Testis (tissue), 3 donors: ENCODE results near the gene RPS15. TPM values are rescaled to one million over a fixed set of nuclear protein-coding genes. Genes with fewer than 3 reads are reported as not detected.
"Not testable (repeated sequence)": the region's sequence is repeated elsewhere in the genome, so short reads cannot be mapped to it uniquely, and the experiment has no call there.

Experiments
- DNase-seq: peaks from one replicate; pipeline ENCODE4 v3.0.0-alpha.2; 2019
- H3K27ac ChIP-seq, 2 donors: fragments of 200-600 bp; sonication (generic); one replicate each; pipeline ENCODE4 v1.5.1; 2019
- H3K27me3 ChIP-seq: fragments of 200-600 bp; sonication (generic); one replicate; pipeline ENCODE4 v1.5.1; 2019
- H3K36me3 ChIP-seq: fragments of 200-600 bp; sonication (generic); one replicate; pipeline ENCODE4 v1.5.1; 2017; ENCODE audit warnings: low read depth; ENCODE audit errors: missing control alignments
- H3K4me1 ChIP-seq: fragments of 200-600 bp; sonication (generic); one replicate; pipeline ENCODE4 v1.5.1; 2019
- H3K4me3 ChIP-seq, 2 donors: fragments of 200-600 bp; sonication (generic); one replicate each; pipeline ENCODE4 v1.5.1; 2017 to 2019
- H3K9me3 ChIP-seq: fragments of 200-600 bp; sonication (generic); one replicate; pipeline ENCODE4 v1.5.1; 2017
- POLR2A ChIP-seq: fragments of 450-650 bp; IDR thresholded peaks from one replicate; pipeline ENCODE4 v1.6.1; 2017; ENCODE audit warnings: antibody characterized with exemption, mild to moderate bottlenecking, moderate library complexity
- WGBS, 2 donors: methylation state at CpG; one replicate each; pipeline ENCODE4 v1.1.5; 2018; 5-methylcytosine and 5-hydroxymethylcytosine counted together
- intact Hi-C: fragments of 100-400 bp; cut with DNase I; formaldehyde crosslinking; loops from one replicate; pipeline ENCODE4 v1.15.1; 2023; ENCODE audit warnings: low total_unique reads
- polyA plus RNA-seq: library from polyadenylated mRNA; stranded (reverse); fragments of 350-450 nt; fragmentation: Illumina TruSeq; extraction: RNeasy Lipid Tissue Mini Kit (QIAGEN cat#74804); gene quantifications from one replicate; pipeline ENCODE4 v1.2.3, GENCODE V29; 2014; ENCODE audit warnings: low read depth, low replicate concordance; ENCODE audit not compliant: insufficient read depth
- total RNA-seq, 2 donors: library from RNA; depleted of rRNA; stranded (reverse); fragments of >200 nt; gene quantifications; one replicate each; pipeline ENCODE4 v1.2.3, GENCODE V29; 2016
- TF ChIP-seq, protein P1 (sequence below), 3 experiments: fragments of 450-650 bp in 2 of 3; fragments of 200-600 bp in 1 of 3; sonication (generic) in 1 of 3; IDR thresholded peaks; one replicate each; pipeline ENCODE4 v1.5.1; 2016 to 2019; ENCODE audit warnings: antibody characterized with exemption in 3 of 3, mild to moderate bottlenecking in 2 of 3, moderate library complexity in 1 of 3

RPS15 gene
- total and polyA plus RNA-seq, 3 donors from 2014 or later = 768 to 1,750 (median 1,248) TPM

GRCh38 chr19:1434040-1434366 is 4.2 kb upstream of the RPS15 start:
- Histone ChIP-seq H3K9me3 (no peaks in the 10 kb centered on the region), H3K27me3 (no peaks in the 10 kb centered on the region), H3K36me3 (no peaks in the 10 kb centered on the region), H3K4me3 (no peak overlapping the region), H3K27ac (no peak overlapping the region), H3K4me1 (peaks cover 13% of the 10 kb centered on the region)
- TF ChIP-seq, protein P1, sequence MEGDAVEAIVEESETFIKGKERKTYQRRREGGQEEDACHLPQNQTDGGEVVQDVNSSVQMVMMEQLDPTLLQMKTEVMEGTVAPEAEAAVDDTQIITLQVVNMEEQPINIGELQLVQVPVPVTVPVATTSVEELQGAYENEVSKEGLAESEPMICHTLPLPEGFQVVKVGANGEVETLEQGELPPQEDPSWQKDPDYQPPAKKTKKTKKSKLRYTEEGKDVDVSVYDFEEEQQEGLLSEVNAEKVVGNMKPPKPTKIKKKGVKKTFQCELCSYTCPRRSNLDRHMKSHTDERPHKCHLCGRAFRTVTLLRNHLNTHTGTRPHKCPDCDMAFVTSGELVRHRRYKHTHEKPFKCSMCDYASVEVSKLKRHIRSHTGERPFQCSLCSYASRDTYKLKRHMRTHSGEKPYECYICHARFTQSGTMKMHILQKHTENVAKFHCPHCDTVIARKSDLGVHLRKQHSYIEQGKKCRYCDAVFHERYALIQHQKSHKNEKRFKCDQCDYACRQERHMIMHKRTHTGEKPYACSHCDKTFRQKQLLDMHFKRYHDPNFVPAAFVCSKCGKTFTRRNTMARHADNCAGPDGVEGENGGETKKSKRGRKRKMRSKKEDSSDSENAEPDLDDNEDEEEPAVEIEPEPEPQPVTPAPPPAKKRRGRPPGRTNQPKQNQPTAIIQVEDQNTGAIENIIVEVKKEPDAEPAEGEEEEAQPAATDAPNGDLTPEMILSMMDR (IDR thresholded peaks at IDR 0.05) = no peak
- TF ChIP-seq POLR2A = no peak
- no peak for DNase-seq
- WGBS, 2 donors = 89 to 100% methylated on average over 4 to 14 of the region's 17 CpGs
- intact Hi-C loops = no loop called here

DNA sequence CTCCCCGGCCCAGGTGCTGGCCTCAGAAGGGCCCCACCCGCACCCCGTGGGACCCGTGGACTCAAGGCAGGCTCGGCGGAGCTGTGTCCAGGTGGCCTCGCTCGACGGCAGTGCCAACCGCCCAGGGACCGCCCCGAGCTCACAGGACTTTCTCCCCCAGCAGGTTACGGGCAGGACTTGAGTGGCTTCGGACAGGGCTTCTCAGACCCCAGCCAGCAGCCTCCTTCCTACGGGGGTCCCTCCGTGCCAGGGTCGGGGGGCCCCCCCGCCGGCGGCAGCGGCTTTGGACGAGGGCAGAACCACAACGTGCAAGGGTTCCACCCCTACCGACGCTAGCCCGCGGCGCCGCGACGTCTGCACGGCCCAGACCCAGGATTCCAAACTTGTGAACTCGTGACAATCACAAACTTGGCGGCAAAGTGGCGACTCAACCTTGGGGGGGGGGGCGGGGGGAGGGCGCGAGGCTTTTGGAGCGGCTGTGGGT is 3.6 kb upstream of the RPS15 start:
- no peak for DNase-seq
- H3K27me3 ChIP-seq = no peaks in the 10 kb centered on the region
- no peak for TF ChIP-seq POLR2A
- TF ChIP-seq, protein P1 (IDR thresholded peaks at IDR 0.05) = no peak
- no peaks in the 10 kb centered on the region for H3K9me3 ChIP-seq
- intact Hi-C loops = no loop called here
- H3K36me3 ChIP-seq = no peaks in the 10 kb centered on the region
- no peak overlapping the region for H3K4me3 ChIP-seq
- H3K4me1 ChIP-seq = peaks cover 12% of the 10 kb centered on the region
- WGBS, 2 donors = 82 to 87% methylated on average over 18 to 39 of the region's 39 CpGs
- no peak overlapping the region for H3K27ac ChIP-seq

GRCh38 chr19:1435378-1435989 is 2.7 kb upstream of the RPS15 start:
- Histone ChIP-seq H3K4me1 (peaks cover 12% of the 10 kb centered on the region), H3K27ac (peak overlapping the region in 1 of 2 donors; percentile 37), H3K36me3 (no peaks in the 10 kb centered on the region), H3K4me3 (no peak overlapping the region), H3K9me3 (no peaks in the 10 kb centered on the region), H3K27me3 (no peaks in the 10 kb centered on the region)
- 80 to 84% methylated on average over 18 to 21 of the region's 21 CpGs for WGBS, 2 donors
- intact Hi-C loops = no loop called here
- DNase-seq = no peak
- TF ChIP-seq, protein P1 (IDR thresholded peaks at IDR 0.05) = no peak
- TF ChIP-seq POLR2A = no peak

DNA sequence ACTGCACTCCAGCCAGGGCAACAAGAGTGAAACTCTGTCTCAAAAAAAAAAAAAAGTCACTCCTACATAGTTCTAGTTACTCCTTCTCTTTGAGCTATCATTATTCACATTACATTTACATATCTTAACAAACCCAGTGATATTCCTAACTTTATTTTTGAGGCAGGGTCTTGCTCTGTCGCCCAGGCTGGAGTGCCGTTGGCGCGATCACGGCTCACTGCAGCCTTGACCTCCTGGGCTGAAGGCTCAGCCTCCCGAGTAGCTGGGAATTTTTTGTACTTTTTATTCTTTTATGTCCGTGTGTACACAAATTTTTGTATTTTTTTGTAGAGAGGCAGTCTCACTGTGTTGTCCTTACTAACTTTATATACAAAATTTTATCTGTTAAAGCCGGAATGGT is 587 bp upstream of the RPS15 start:
- Histone ChIP-seq H3K36me3 (no peaks in the 10 kb centered on the region), H3K9me3 (no peaks in the 10 kb centered on the region), H3K27me3 (no peaks in the 10 kb centered on the region), H3K4me1 (peaks cover 12% of the 10 kb centered on the region), H3K4me3 (peak overlapping the region in 1 of 2 donors; percentile 72), H3K27ac (peak overlapping the region in 1 of 2 donors; percentile 11)
- DNase-seq = no peak
- 10 to 14% methylated on average over 8 of the region's 8 CpGs for WGBS, 2 donors
- intact Hi-C loops = no loop called here
- TF ChIP-seq, protein P1 (IDR thresholded peaks at IDR 0.05) = no peak
- TF ChIP-seq POLR2A = no peak

DNA sequence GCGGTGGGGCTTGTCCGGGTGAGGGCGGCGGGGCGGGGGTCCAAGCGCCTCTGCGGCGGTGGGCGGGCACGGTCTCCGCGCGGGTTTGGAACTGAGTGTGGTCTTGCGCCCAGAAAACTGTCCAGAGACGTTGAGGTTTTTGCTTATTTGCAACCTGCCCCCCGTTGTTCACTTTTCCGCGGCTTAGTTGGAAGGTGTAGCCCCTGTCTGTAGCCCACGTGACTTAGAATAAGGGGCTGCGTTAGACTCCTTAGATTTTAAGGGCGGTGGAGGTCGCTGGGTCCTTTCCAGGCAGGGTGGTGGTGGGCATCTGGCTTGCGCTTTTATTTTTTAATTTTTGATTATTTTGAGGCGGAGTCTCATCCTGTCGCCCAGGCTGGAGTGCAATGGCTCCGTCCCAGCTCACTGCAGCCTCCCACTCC is 748 bp downstream of the RPS15 start:
- peaks cover 12% of the 10 kb centered on the region for H3K4me1 ChIP-seq
- DNase-seq = no peak
- WGBS, 2 donors = 0 to 1% methylated on average over 13 to 26 of the region's 26 CpGs
- peak overlapping the region; percentile 84 to 89 for H3K27ac ChIP-seq
- no peaks in the 10 kb centered on the region for H3K36me3 ChIP-seq
- H3K4me3 ChIP-seq = peak overlapping the region; percentile 72 to 98
- intact Hi-C loops = no loop called here
- no peaks in the 10 kb centered on the region for H3K27me3 ChIP-seq
- TF ChIP-seq POLR2A = no peak
- TF ChIP-seq, protein P1 (IDR thresholded peaks at IDR 0.05) = no peak
- no peaks in the 10 kb centered on the region for H3K9me3 ChIP-seq

GRCh38 chr19:1439525-1440417 is 1.6 kb downstream of the RPS15 start:
- peak overlapping the region in 1 of 2 donors; percentile 84 for H3K27ac ChIP-seq
- H3K36me3 ChIP-seq, H3K27me3 ChIP-seq, H3K9me3 ChIP-seq, intact Hi-C loops, DNase-seq: not testable (repeated sequence)
- peaks cover 12% of the 10 kb centered on the region for H3K4me1 ChIP-seq
- peak overlapping the region; percentile 72 to 98 for H3K4me3 ChIP-seq
- 35 to 67% methylated on average over 19 to 57 of the region's 57 CpGs for WGBS, 2 donors
